Skeletal muscle satellite cell (primary cell): ENCODE measurements around the gene RAD51D. TPM values are rescaled to one million over a fixed set of nuclear protein-coding genes. Genes with fewer than 3 reads are reported as not detected.

Source experiments
- H3K27me3 ChIP-seq: 2 replicates; pipeline ENCODE4 v1.7.0; 2013; ENCODE audit warnings: low read length; ENCODE audit not compliant: control insufficient read depth, insufficient read depth
- H3K36me3 ChIP-seq: 2 replicates; pipeline ENCODE4 v1.7.0; 2013; ENCODE audit warnings: mild to moderate bottlenecking, control low read depth, low read length; ENCODE audit not compliant: insufficient read depth
- H3K4me1 ChIP-seq: 2 replicates; pipeline ENCODE4 v1.7.0; 2013; ENCODE audit warnings: low read length; ENCODE audit not compliant: control insufficient read depth, insufficient read depth
- H3K4me2 ChIP-seq: 2 replicates; pipeline ENCODE4 v1.7.0; 2013; ENCODE audit warnings: mild to moderate bottlenecking, low read length
- H3K4me3 ChIP-seq: 2 replicates; pipeline ENCODE4 v1.7.0; 2013; ENCODE audit warnings: low read length
- H3K9ac ChIP-seq: 2 replicates; pipeline ENCODE4 v1.7.0; 2013; ENCODE audit warnings: mild to moderate bottlenecking, low read depth, low read length, moderate library complexity
- H3K9me3 ChIP-seq: replicated peaks from 2 replicates; pipeline ENCODE4 v1.7.0; 2013; ENCODE audit warnings: mild to moderate bottlenecking, control low read depth, low read length
- total RNA-seq: library from RNA; depleted of rRNA; stranded (reverse); fragments of >200 nt; gene quantifications from 2 replicates; pipeline ENCODE4 v1.2.3, GENCODE V29; 2012; rRNA removed

The RAD51D gene
- 9.6 and 9.9 TPM in 2 replicates for total RNA-seq

GRCh38 chr17:35119370-35120165 lies at the start of gene RAD51D:
Gene RAD51D, minus strand, starts transcription at chr17:35119860. Its CDS starts 247 bp downstream, at chr17:35119613.
- Histone ChIP-seq H3K4me2 (peak within 1 kb of the TSS; percentile 98), H3K4me1 (peaks cover 18% of the 10 kb centered on the region), H3K27me3 (no peaks in the 10 kb centered on the region), H3K4me3 (peak within 1 kb of the TSS; percentile 96), H3K9me3 (no peaks in the 10 kb centered on the region), H3K9ac (peak within 1 kb of the TSS; percentile 96), H3K36me3 (peaks cover 6% of the 10 kb centered on the region)

- Histone ChIP-seq H3K9ac (no peak overlapping the region), H3K9me3 (no peaks in the 10 kb centered on the region), H3K36me3 (no peaks in the 10 kb centered on the region), H3K27me3 (peaks cover 20% of the 10 kb centered on the region), H3K4me1 (peaks cover 5% of the 10 kb centered on the region), H3K4me2 (no peak overlapping the region), H3K4me3 (no peak overlapping the region)
These were observed 48.0 kb upstream of the RAD51D start for GRCh38 chr17:35167666-35168065.

GRCh38 chr17:35167046-35167445 lies 47.4 kb upstream of the RAD51D start:
- Histone ChIP-seq H3K4me2 (no peak overlapping the region), H3K4me3 (no peak overlapping the region), H3K36me3 (no peaks in the 10 kb centered on the region), H3K27me3 (peaks cover 22% of the 10 kb centered on the region), H3K9ac (no peak overlapping the region), H3K4me1 (peaks cover 5% of the 10 kb centered on the region), H3K9me3 (no peaks in the 10 kb centered on the region)

DNA sequence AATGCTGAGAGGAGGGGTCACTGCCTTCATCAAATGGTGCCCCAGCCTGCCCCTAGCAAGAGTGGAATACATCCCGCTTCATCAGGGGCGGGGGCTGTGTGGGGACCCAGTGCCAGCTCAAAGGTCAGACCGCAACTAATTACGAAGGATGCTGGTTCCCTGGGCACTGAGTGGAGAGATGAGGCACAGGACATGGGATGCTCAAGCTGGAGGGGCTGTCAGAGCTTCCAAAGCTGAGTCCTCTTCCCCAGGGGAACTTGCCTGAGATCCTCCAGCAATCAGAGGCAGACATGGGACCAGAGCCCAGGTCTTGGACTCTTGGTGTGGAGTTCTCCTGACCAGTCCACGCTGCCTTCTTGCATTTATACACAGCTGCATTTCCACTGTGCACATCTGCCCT lies 46.9 kb upstream of the RAD51D start:
- no peak overlapping the region for H3K4me2 ChIP-seq
- H3K4me1 ChIP-seq = peaks cover under 1% of the 10 kb centered on the region
- no peak overlapping the region for H3K9ac ChIP-seq
- no peaks in the 10 kb centered on the region for H3K36me3 ChIP-seq
- peaks cover 26% of the 10 kb centered on the region for H3K27me3 ChIP-seq
- H3K4me3 ChIP-seq = no peak overlapping the region
- no peaks in the 10 kb centered on the region for H3K9me3 ChIP-seq

DNA sequence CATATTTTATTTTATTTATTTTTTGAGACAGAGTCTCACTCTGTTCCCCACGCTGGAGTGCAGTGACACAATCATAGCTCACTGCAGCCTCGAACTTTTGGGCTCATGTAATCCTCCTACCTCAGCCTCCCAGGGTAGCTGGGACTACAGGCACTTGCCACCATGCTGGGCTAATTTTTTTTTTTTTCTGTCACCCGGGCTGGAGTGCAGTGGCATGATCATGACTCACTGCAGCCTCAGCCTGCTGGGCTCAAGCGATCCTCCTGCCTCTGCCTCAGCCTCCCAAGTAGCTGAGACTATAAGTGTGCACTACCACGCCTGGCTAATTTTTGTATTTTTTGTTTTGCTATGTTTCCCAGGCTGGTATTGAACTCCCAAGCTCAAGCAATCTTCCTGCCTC lies 45.1 kb upstream of the RAD51D start:
- Histone ChIP-seq H3K4me2 (no peak overlapping the region), H3K4me1 (no peaks in the 10 kb centered on the region), H3K9me3 (no peaks in the 10 kb centered on the region), H3K36me3 (no peaks in the 10 kb centered on the region), H3K9ac (no peak overlapping the region), H3K4me3 (no peak overlapping the region), H3K27me3 (peaks cover 34% of the 10 kb centered on the region)

DNA sequence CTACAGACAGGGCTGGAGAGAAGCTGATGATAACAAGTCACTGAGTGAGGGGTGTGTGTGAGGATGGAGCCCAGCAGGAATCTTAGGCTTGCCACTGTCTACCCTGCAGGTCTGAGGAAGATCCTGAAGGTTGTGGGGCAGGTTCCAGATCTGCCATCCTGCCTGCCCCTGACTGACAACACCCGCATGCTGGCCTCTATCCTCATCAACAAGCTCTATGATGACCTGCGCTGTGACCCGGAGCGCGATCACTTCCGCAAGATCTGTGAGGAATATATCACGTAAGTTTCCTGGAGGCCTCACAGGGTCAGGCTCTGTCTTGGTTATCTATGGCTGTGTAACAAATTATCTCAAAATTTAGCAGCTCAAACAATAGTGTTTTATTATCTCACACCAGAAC lies 44.2 kb upstream of the RAD51D start:
- H3K9me3 ChIP-seq = no peaks in the 10 kb centered on the region
- H3K4me3 ChIP-seq = no peak overlapping the region
- H3K4me1 ChIP-seq = no peaks in the 10 kb centered on the region
- no peaks in the 10 kb centered on the region for H3K36me3 ChIP-seq
- no peak overlapping the region for H3K9ac ChIP-seq
- H3K4me2 ChIP-seq = no peak overlapping the region
- peaks cover 40% of the 10 kb centered on the region for H3K27me3 ChIP-seq

GRCh38 chr17:35162755-35163154 lies 43.1 kb upstream of the RAD51D start:
- Histone ChIP-seq H3K4me2 (no peak overlapping the region), H3K9ac (no peak overlapping the region), H3K4me3 (no peak overlapping the region), H3K36me3 (no peaks in the 10 kb centered on the region), H3K27me3 (peaks cover 46% of the 10 kb centered on the region), H3K4me1 (no peaks in the 10 kb centered on the region), H3K9me3 (no peaks in the 10 kb centered on the region)

DNA sequence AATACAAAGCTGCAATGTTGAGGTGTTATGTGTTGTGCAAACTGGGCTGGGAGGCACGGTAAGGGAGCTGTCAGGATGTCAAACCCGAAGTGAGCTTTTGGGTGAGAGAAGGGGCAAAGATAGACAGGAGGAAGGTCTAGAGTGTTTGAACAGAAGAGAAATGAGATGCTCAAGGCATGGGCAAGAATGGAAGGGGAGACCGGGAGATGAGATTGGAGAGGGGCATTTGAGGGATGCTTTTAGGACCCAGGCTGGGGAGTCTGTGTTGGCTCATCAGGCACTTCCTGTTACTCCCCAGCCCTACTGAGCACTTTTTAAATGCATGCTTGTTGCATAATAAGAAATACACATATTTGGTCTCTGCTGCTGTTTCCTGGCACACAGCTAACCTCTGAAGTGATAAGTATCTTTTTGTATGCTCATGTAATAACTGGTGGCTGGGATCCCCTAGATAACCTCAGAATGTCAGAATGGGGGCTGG lies 41.7 kb upstream of the RAD51D start:
- H3K9me3 ChIP-seq = no peaks in the 10 kb centered on the region
- no peaks in the 10 kb centered on the region for H3K4me1 ChIP-seq
- H3K9ac ChIP-seq = no peak overlapping the region
- no peak overlapping the region for H3K4me3 ChIP-seq
- no peaks in the 10 kb centered on the region for H3K36me3 ChIP-seq
- H3K27me3 ChIP-seq = peaks cover 42% of the 10 kb centered on the region
- H3K4me2 ChIP-seq = no peak overlapping the region

- Histone ChIP-seq H3K4me2 (no peak overlapping the region), H3K4me1 (no peaks in the 10 kb centered on the region), H3K9me3 (no peaks in the 10 kb centered on the region), H3K36me3 (no peaks in the 10 kb centered on the region), H3K4me3 (no peak overlapping the region), H3K27me3 (peaks cover 40% of the 10 kb centered on the region), H3K9ac (no peak overlapping the region)
These were observed 40.9 kb upstream of the RAD51D start for GRCh38 chr17:35160354-35161201.

DNA sequence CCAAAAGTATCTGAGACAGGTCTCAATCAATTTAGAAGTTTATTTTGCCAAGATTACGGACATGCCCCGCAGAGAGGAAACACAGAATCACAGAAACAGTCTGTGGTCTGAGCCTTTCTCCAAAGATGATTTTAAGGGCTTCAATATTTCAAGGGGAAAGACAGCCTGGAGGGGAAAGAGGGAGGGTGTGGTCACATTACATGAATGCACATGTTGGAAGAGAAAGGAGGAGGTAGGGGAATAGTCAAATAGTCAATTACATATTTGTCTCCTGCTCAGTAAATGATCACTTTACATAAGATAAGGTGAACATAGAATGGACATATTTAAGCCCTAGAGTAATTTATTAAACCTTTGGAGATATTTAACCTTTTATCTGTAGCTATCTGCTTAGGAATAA lies 40.3 kb upstream of the RAD51D start:
- H3K27me3 ChIP-seq = peaks cover 45% of the 10 kb centered on the region

DNA sequence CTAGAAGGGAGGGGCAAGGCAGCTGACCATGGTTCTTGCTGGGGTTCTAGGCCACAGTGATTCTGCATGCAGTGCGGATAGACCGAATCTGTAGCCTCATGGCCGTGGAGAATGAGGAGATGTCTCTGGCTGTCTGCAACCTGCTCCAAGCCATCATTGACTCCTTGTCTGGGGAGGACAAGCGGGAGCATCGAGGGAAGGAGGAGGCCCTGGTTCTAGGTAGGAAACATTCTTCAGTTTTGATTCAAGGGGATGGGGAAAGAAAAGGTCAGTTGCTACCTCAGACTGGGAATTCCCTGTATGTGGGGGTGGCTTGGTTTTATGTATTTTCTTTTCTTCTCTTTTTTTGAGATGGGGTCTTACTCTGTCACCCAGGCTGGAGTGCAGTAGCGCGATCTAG lies 35.6 kb upstream of the RAD51D start:
- H3K9me3 ChIP-seq = no peaks in the 10 kb centered on the region
- H3K4me3 ChIP-seq = no peak overlapping the region
- no peak overlapping the region for H3K9ac ChIP-seq
- H3K4me1 ChIP-seq = no peaks in the 10 kb centered on the region
- H3K27me3 ChIP-seq = peaks cover 38% of the 10 kb centered on the region
- H3K36me3 ChIP-seq = no peaks in the 10 kb centered on the region
- H3K4me2 ChIP-seq = no peak overlapping the region

More for the DNA sequence above, 40.3 kb upstream of the RAD51D start:
- H3K9me3 ChIP-seq = no peaks in the 10 kb centered on the region
- H3K36me3 ChIP-seq = no peaks in the 10 kb centered on the region
- no peak overlapping the region for H3K4me2 ChIP-seq
- H3K4me3 ChIP-seq = no peak overlapping the region
- H3K4me1 ChIP-seq = no peaks in the 10 kb centered on the region
- H3K9ac ChIP-seq = no peak overlapping the region
